Transverse colon (tissue), 3 donors: ENCODE data around the gene COMTD1.

Experiments used
- CTCF ChIP-seq, 5 experiments: fragments of 200-600 bp in 3 of 5; fragments of 450-650 bp in 2 of 5; sonication (generic) in 3 of 5; IDR thresholded peaks; 1 replicate in 2 of 5; 2 replicates in 3 of 5; pipeline ENCODE4 v1.5.1; 2016 to 2017; ENCODE audit warnings: antibody characterized with exemption in 5 of 5, inconsistent platforms in 3 of 5, mild to moderate bottlenecking in 2 of 5, moderate library complexity in 1 of 5
- POLR2A ChIP-seq: fragments of 450-650 bp; IDR thresholded peaks from one replicate; pipeline ENCODE4 v1.6.1; 2016; ENCODE audit warnings: antibody characterized with exemption, mild to moderate bottlenecking, moderate library complexity

GRCh38 chr10:75202321-75203045 is 33.3 kb downstream of the COMTD1 start:
- TF ChIP-seq POLR2A = peak; percentile 19
- no peak for TF ChIP-seq CTCF (IDR thresholded peaks at IDR 0.05)
